GM19324 (cell line): ENCODE measurements around the gene ARPC5L.
"Not testable (repeated sequence)": the region's sequence is repeated elsewhere in the genome, so short reads cannot be mapped to it uniquely, and the experiment has no call there.

Source experiments
- ATAC-seq: cut with Tn5 transposase; IDR thresholded peaks from one replicate; pipeline ENCODE4 v1.9.1; 2021; ENCODE audit warnings: mild to moderate bottlenecking, moderate library complexity; ENCODE audit not compliant: unreplicated experiment, low FRiP score

ARPC5L gene

GRCh38 chr9:124840300-124840833 lies 21.6 kb upstream of the ARPC5L start:
- ATAC-seq, result no peak

- ATAC-seq, result no peak
Measured at GRCh38 chr9:124841075-124841821, 20.7 kb upstream of the ARPC5L start.

GRCh38 chr9:124843456-124844034 lies 18.4 kb upstream of the ARPC5L start:
- no peak for ATAC-seq

- ATAC-seq, result no peak
Measured at GRCh38 chr9:124844291-124844690, 17.6 kb upstream of the ARPC5L start.

- ATAC-seq, result not testable (repeated sequence)
Measured at GRCh38 chr9:124846467-124846866, 15.5 kb upstream of the ARPC5L start.

GRCh38 chr9:124846969-124847368 lies 15.0 kb upstream of the ARPC5L start:
- no peak for ATAC-seq

GRCh38 chr9:124849801-124850200 lies 12.1 kb upstream of the ARPC5L start:
- no peak for ATAC-seq

- ATAC-seq, result no peak
Measured at GRCh38 chr9:124852121-124852828, 9.7 kb upstream of the ARPC5L start.

- peak; percentile 56 for ATAC-seq
Measured at GRCh38 chr9:124852829-124853531, 8.9 kb upstream of the ARPC5L start, which contains the start of gene WDR38. WDR38 (plus strand) TSS chr9:124853460; CDS start chr9:124853532, 72 bp downstream.

GRCh38 chr9:124853605-124854143 lies 8.3 kb upstream of the ARPC5L start:
- no peak for ATAC-seq

- ATAC-seq, result no peak
Measured at GRCh38 chr9:124854161-124854560, 7.8 kb upstream of the ARPC5L start.

GRCh38 chr9:124854822-124855221 lies 7.1 kb upstream of the ARPC5L start:
- ATAC-seq, result no peak

- no peak for ATAC-seq
Measured at GRCh38 chr9:124855566-124855943, 6.4 kb upstream of the ARPC5L start.

GRCh38 chr9:124855944-124856765 lies 5.8 kb upstream of the ARPC5L start:
- ATAC-seq, result no peak

- no peak for ATAC-seq
Measured at GRCh38 chr9:124857533-124858162, 4.3 kb upstream of the ARPC5L start.

GRCh38 chr9:124858330-124859046 lies 3.4 kb upstream of the ARPC5L start:
- ATAC-seq, result no peak

GRCh38 chr9:124859803-124860581 lies 1.9 kb upstream of the ARPC5L start:
- ATAC-seq, result no peak
